HepG2 (cell line): Measurements from ENCODE around the gene APEX1. TPM values are rescaled to one million over a fixed set of nuclear protein-coding genes. Genes with fewer than 3 reads are reported as not detected.

Source experiments
- CEBPB ChIP-seq: IDR thresholded peaks from 2 replicates; pipeline ENCODE4 v1.6.1; 2011; ENCODE audit warnings: low read depth, low read length, improper control_type of control experiment, borderline replicate concordance
- HMGXB3 ChIP-seq: sonication (generic); formaldehyde crosslinking; IDR thresholded peaks from 2 replicates; pipeline ENCODE4 v1.4.0; 2020; ENCODE audit warnings: missing genetic modification reagents, borderline replicate concordance
- HOXA5 ChIP-seq: sonication (generic); formaldehyde crosslinking; IDR thresholded peaks from 2 replicates; pipeline ENCODE4 v1.4.0; 2020; ENCODE audit warnings: missing genetic modification reagents
- KDM3A ChIP-seq: IDR thresholded peaks from 2 replicates; pipeline ENCODE4 v1.6.1; 2018; ENCODE audit warnings: low read depth, missing compliant biosample characterization
- LBX2 ChIP-seq: sonication (generic); formaldehyde crosslinking; IDR thresholded peaks from 2 replicates; pipeline ENCODE4 v1.5.0; 2020; ENCODE audit warnings: missing genetic modification reagents, mild to moderate bottlenecking, borderline replicate concordance
- LRRFIP1 ChIP-seq: sonication (generic); formaldehyde crosslinking; conservative IDR thresholded peaks from 2 replicates; pipeline ENCODE4 v1.4.0; 2020; ENCODE audit warnings: missing genetic modification reagents
- MTA3 ChIP-seq: sonication (generic); formaldehyde crosslinking; IDR thresholded peaks from 2 replicates; pipeline ENCODE4 v1.4.0; 2020; ENCODE audit warnings: missing genetic modification reagents
- NFIB ChIP-seq: sonication (generic); formaldehyde crosslinking; IDR thresholded peaks from 2 replicates; pipeline ENCODE4 v1.9.0; 2021; ENCODE audit warnings: missing genetic modification reagents, mild to moderate bottlenecking, borderline replicate concordance
- RORA ChIP-seq: sonication (generic); formaldehyde crosslinking; IDR thresholded peaks from 2 replicates; pipeline ENCODE4 v1.5.0; 2020; ENCODE audit warnings: mild to moderate bottlenecking, missing genetic modification reagents, moderate library complexity
- SMAD9 ChIP-seq: sonication (generic); formaldehyde crosslinking; IDR thresholded peaks from 2 replicates; pipeline ENCODE4 v1.5.1; 2020; ENCODE audit warnings: mild to moderate bottlenecking, missing genetic modification reagents
- TCF7L2 ChIP-seq: IDR thresholded peaks from 2 replicates; pipeline ENCODE4 v1.6.1; 2011; ENCODE audit warnings: mild to moderate bottlenecking, low read depth, low read length, moderate library complexity
- THRA ChIP-seq: sonication (generic); formaldehyde crosslinking; IDR thresholded peaks from 2 replicates; pipeline ENCODE4 v1.4.0; 2020; ENCODE audit warnings: missing genetic modification reagents, borderline replicate concordance
- ZNF205 ChIP-seq: IDR thresholded peaks from 2 replicates; pipeline ENCODE4 v1.6.1; 2018; ENCODE audit warnings: missing biosample characterization, missing genetic modification reagents
- ZNF550 ChIP-seq: sonication (generic); formaldehyde crosslinking; IDR thresholded peaks from 2 replicates; pipeline ENCODE4 v1.4.0; 2020; ENCODE audit warnings: mild to moderate bottlenecking, missing genetic modification reagents, borderline replicate concordance
- ZNF576 ChIP-seq: sonication (generic); formaldehyde crosslinking; IDR thresholded peaks from 2 replicates; pipeline ENCODE4 v1.4.0; 2020; ENCODE audit warnings: mild to moderate bottlenecking, missing genetic modification reagents
- polyA plus RNA-seq, 8 experiments: library from polyadenylated mRNA; depleted of rRNA in 3 of 8; stranded (reverse) in 7 of 8; unstranded in 1 of 8; fragments of >200 nt; fragmentation: Illumina TruSeq in 4 of 8; extraction: Trizol in 4 of 8; gene quantifications; 2 replicates each; pipeline versions ENCODE4 v1.2.1 to v1.2.3, GENCODE V29; 2011 to 2016; ENCODE audit warnings: low read depth in 4 of 8, missing spikeins in 1 of 8, mixed read lengths in 1 of 8; ENCODE audit not compliant: insufficient read depth in 1 of 8
- total RNA-seq, 5 experiments: library from RNA; depleted of rRNA; stranded (reverse); fragments of >200 nt; fragmentation: Illumina TruSeq; extraction: Trizol; gene quantifications; 2 replicates each; pipeline ENCODE4 v1.2.3, GENCODE V29; 2016; ENCODE audit warnings: low read depth in 1 of 5

Gene APEX1
- total and polyA plus RNA-seq, 2 of the 13 experiments (the other 11 are each of a cell fraction or from before 2014, with no cell fraction given), result 171 to 405 TPM

- TF ChIP-seq HMGXB3, result peak; percentile 42; the same call in 1 of the 2 replicates
- no peak for TF ChIP-seq CEBPB
- TF ChIP-seq KDM3A, result no peak
- no peak for TF ChIP-seq LRRFIP1
- no peak for TF ChIP-seq MTA3 (CRISPR knock-in tag)
- TF ChIP-seq RORA (CRISPR knock-in tag), result peak; percentile 75; the same call in 1 of the 2 replicates
- 0 out of 2 replicates have a peak, but pooled peaks have one; percentile 15 for TF ChIP-seq LBX2 (CRISPR knock-in tag)
- no peak for TF ChIP-seq NFIB (CRISPR knock-in tag)
- TF ChIP-seq SMAD9 (CRISPR knock-in tag), result no peak
- TF ChIP-seq THRA (CRISPR knock-in tag), result no peak; the same call in 1 of the 2 replicates
- peak; percentile 78; the same call in 1 of the 2 replicates for TF ChIP-seq HOXA5
- TF ChIP-seq ZNF550 (CRISPR knock-in tag), result no peak
- TF ChIP-seq ZNF205 (CRISPR knock-in tag), result no peak
- TF ChIP-seq ZNF576 (CRISPR knock-in tag), result no peak
- TF ChIP-seq TCF7L2, result no peak
Measured at GRCh38 chr14:20412876-20413743, 41.9 kb upstream of the APEX1 start, which contains the start of gene TEP1 (continued).
